IMR-90 (cell line): Measurements from ENCODE around the gene SLC38A9. TPM values are rescaled to one million over a fixed set of nuclear protein-coding genes. Genes with fewer than 3 reads are reported as not detected.

Experiments used
- ATAC-seq: fragments of 200-7000 bp; cut with Tn5 transposase; 2 replicates; pipeline ENCODE4 v1.9.1; 2020; ENCODE audit warnings: low read depth, mild to moderate bottlenecking, moderate library complexity
- BruUV-seq: library from RNA; stranded (reverse); fragments of 400-500 nt; replicated peaks from 2 replicates; lab custom pipeline; 2021; lab: Mats Ljungman, UMichigan
- CTCF ChIA-PET: fragments of 300-600 bp; formaldehyde crosslinking; extraction: SDS; loops from one replicate; lab custom pipeline; 2021; ENCODE audit warnings: antibody characterized with exemption; lab: Yijun Ruan, JAX
- POLR2A ChIA-PET: fragments of 300-600 bp; sonication (Branson Sonifier 250); formaldehyde crosslinking; loops from one replicate; lab custom pipeline; 2022; ENCODE audit warnings: antibody characterized with exemption; ENCODE audit not compliant: unreplicated experiment; lab: Charles Lee
- DNase-seq: peaks from one replicate; pipeline ENCODE4 v3.0.0; 2013
- H2AFZ ChIP-seq: replicated peaks from 2 replicates; pipeline ENCODE3; 2013; ENCODE audit warnings: low read length, mild to moderate bottlenecking; ENCODE audit not compliant: poor library complexity
- H2AK5ac ChIP-seq: 2 replicates; pipeline ENCODE4 v1.6.1; 2013; ENCODE audit warnings: low read depth, low read length, inconsistent platforms
- H2AK9ac ChIP-seq: replicated peaks from 2 replicates; pipeline ENCODE3; 2013; ENCODE audit warnings: mild to moderate bottlenecking, low read depth, low read length, moderate library complexity; ENCODE audit not compliant: poor library complexity
- H2BK120ac ChIP-seq: 2 replicates; pipeline ENCODE4 v1.6.1; 2013; ENCODE audit warnings: low read depth, low read length, inconsistent platforms
- H2BK15ac ChIP-seq: 3 replicates; pipeline ENCODE4 v1.6.1; 2013; ENCODE audit warnings: low read depth, low read length, inconsistent platforms
- H2BK20ac ChIP-seq: 2 replicates; pipeline ENCODE4 v1.6.1; 2013; ENCODE audit warnings: low read depth, mild to moderate bottlenecking, inconsistent platforms, low read length, moderate library complexity
- H2BK5ac ChIP-seq: 2 replicates; pipeline ENCODE4 v1.6.1; 2013; ENCODE audit warnings: mild to moderate bottlenecking, low read depth, low read length, inconsistent platforms; ENCODE audit not compliant: poor library complexity, severe bottlenecking
- H3K14ac ChIP-seq: replicated peaks from 2 replicates; pipeline ENCODE4 v1.6.1; 2013; ENCODE audit warnings: low read depth, low read length, inconsistent platforms
- H3K18ac ChIP-seq: 2 replicates; pipeline ENCODE4 v1.6.1; 2013; ENCODE audit warnings: low read depth, low read length, control low read depth
- H3K23ac ChIP-seq: 2 replicates; pipeline ENCODE4 v1.6.1; 2013; ENCODE audit warnings: low read depth, low read length, inconsistent platforms
- H3K27ac ChIP-seq: 2 replicates; pipeline ENCODE4 v1.5.1; 2013; ENCODE audit warnings: mild to moderate bottlenecking, control low read depth, low read length; ENCODE audit not compliant: insufficient read depth
- H3K27me3 ChIP-seq: 2 replicates; pipeline ENCODE4 v1.6.1; 2013; ENCODE audit warnings: low read length; ENCODE audit not compliant: control insufficient read depth, insufficient read depth
- H3K36me3 ChIP-seq: 2 replicates; pipeline ENCODE4 v1.6.1; 2013; ENCODE audit warnings: low read length, mixed read lengths; ENCODE audit not compliant: control insufficient read depth, insufficient read depth
- H3K4ac ChIP-seq: 2 replicates; pipeline ENCODE4 v1.6.1; 2013; ENCODE audit warnings: low read depth, low read length, inconsistent platforms
- H3K4me1 ChIP-seq: 2 replicates; pipeline ENCODE4 v1.6.1; 2013; ENCODE audit warnings: low read length, mixed read lengths; ENCODE audit not compliant: control insufficient read depth, insufficient read depth
- H3K4me2 ChIP-seq: 2 replicates; pipeline ENCODE4 v1.6.1; 2013; ENCODE audit warnings: low read depth, mild to moderate bottlenecking, control low read depth, low read length, moderate library complexity
- H3K4me3 ChIP-seq: 2 replicates; pipeline ENCODE4 v1.5.1; 2013; ENCODE audit warnings: low read depth, mild to moderate bottlenecking, control low read depth, low read length, moderate library complexity; ENCODE audit not compliant: insufficient read depth
- H3K56ac ChIP-seq: 2 replicates; pipeline ENCODE4 v1.6.1; 2013; ENCODE audit warnings: low read length, inconsistent platforms; ENCODE audit not compliant: insufficient read depth; ENCODE audit errors: extremely low read depth
- H3K79me1 ChIP-seq, 2 experiments: 2 replicates each; pipeline ENCODE4 v1.6.1; 2013; ENCODE audit warnings: low read length in 2 of 2, inconsistent platforms in 1 of 2, low read depth in 1 of 2
- H3K9ac ChIP-seq: 2 replicates; pipeline ENCODE4 v1.6.1; 2013; ENCODE audit warnings: low read depth, low read length, control low read depth
- H3K9me1 ChIP-seq: 2 replicates; pipeline ENCODE4 v1.6.1; 2013; ENCODE audit warnings: low read length, inconsistent platforms; ENCODE audit not compliant: insufficient read depth
- H3K9me3 ChIP-seq: 2 replicates; pipeline ENCODE4 v1.6.1; 2013; ENCODE audit warnings: low read length; ENCODE audit not compliant: control insufficient read depth, insufficient read depth
- H4K20me1 ChIP-seq: 2 replicates; pipeline ENCODE4 v1.6.1; 2013; ENCODE audit warnings: low read length, inconsistent platforms; ENCODE audit not compliant: insufficient read depth
- H4K5ac ChIP-seq: 2 replicates; pipeline ENCODE4 v1.6.1; 2013; ENCODE audit warnings: mild to moderate bottlenecking, low read depth, low read length, control low read depth
- H4K8ac ChIP-seq, 2 experiments: 2 replicates each; pipeline ENCODE4 v1.6.1; 2013; ENCODE audit warnings: low read depth in 2 of 2, low read length in 2 of 2, control low read depth in 1 of 2, inconsistent platforms in 1 of 2
- H4K91ac ChIP-seq: 2 replicates; pipeline ENCODE4 v1.6.1; 2013; ENCODE audit warnings: low read depth, low read length, inconsistent platforms; ENCODE audit not compliant: insufficient read depth
- BHLHE40 ChIP-seq: fragments of 150-350 bp; IDR thresholded peaks from 2 replicates; pipeline ENCODE4 v1.6.1; 2016; ENCODE audit warnings: mild to moderate bottlenecking, low read depth, low read length
- POLR2A ChIP-seq: IDR thresholded peaks from 2 replicates; pipeline ENCODE4 v1.6.1; 2012; ENCODE audit warnings: mild to moderate bottlenecking, low read depth, low read length
- RAD21 ChIP-seq: IDR thresholded peaks from 2 replicates; pipeline ENCODE4 v1.6.1; 2012; ENCODE audit warnings: low read length, improper control_type of control experiment
- SMC3 ChIP-seq: fragments of 150-350 bp; IDR thresholded peaks from 2 replicates; pipeline ENCODE4 v1.6.1; 2016; ENCODE audit warnings: low read depth, mild to moderate bottlenecking, antibody characterized with exemption, low read length, moderate library complexity
- WGBS, 2 experiments: methylation state at CpG; one replicate each; pipeline versions ENCODE4 v1.1.5 to v1.1.7; 2013; ENCODE audit warnings: missing lambda C conversion rate in 2 of 2; ENCODE audit not compliant: insufficient read length in 1 of 2; ENCODE audit errors: extremely low coverage in 2 of 2; 5-methylcytosine and 5-hydroxymethylcytosine counted together
- dilution Hi-C: fragments of 300-500 bp; cut with HindIII; formaldehyde crosslinking; loops from one replicate; pipeline ENCODE4 v1.14.3; 2018; ENCODE audit warnings: low sequenced_read_pairs; ENCODE audit not compliant: unreplicated experiment
- in situ Hi-C: fragments of 300-500 bp; cut with MboI; formaldehyde crosslinking; loops from 3 replicates; pipeline ENCODE4 v1.14.3; 2019; ENCODE audit warnings: low sequenced_read_pairs, inconsistent platforms, mixed read lengths
- intact Hi-C: fragments of 100-400 bp; cut with micrococcal nuclease; formaldehyde crosslinking; loops from 2 replicates; pipeline ENCODE4 v1.10.0; 2022
- polyA plus RNA-seq, 3 experiments: library from polyadenylated mRNA; depleted of rRNA; stranded (reverse); fragments of >200 nt; gene quantifications; 2 replicates each; pipeline ENCODE4 v1.2.3, GENCODE V29; 2012; ENCODE audit warnings: low replicate concordance in 1 of 3
- total RNA-seq: library from RNA; depleted of rRNA; stranded (reverse); fragments of >200 nt; gene quantifications from 2 replicates; pipeline ENCODE4 v1.2.3, GENCODE V29; 2012
- TF ChIP-seq, protein P1 (sequence below): fragments of 150-350 bp; IDR thresholded peaks from 2 replicates; pipeline ENCODE4 v1.6.1; 2017; ENCODE audit warnings: mild to moderate bottlenecking, antibody characterized with exemption, low read length, low read depth
- TF ChIP-seq, protein P2 (sequence below): fragments of 150-350 bp; IDR thresholded peaks from 2 replicates; pipeline ENCODE4 v1.6.1; 2016; ENCODE audit warnings: low read depth, mild to moderate bottlenecking, low read length, moderate library complexity, borderline replicate concordance

The SLC38A9 gene
- total and polyA plus RNA-seq, 2 of the 4 experiments (the other 2 are of a cell fraction), result 10.5 to 24.2 TPM

DNA sequence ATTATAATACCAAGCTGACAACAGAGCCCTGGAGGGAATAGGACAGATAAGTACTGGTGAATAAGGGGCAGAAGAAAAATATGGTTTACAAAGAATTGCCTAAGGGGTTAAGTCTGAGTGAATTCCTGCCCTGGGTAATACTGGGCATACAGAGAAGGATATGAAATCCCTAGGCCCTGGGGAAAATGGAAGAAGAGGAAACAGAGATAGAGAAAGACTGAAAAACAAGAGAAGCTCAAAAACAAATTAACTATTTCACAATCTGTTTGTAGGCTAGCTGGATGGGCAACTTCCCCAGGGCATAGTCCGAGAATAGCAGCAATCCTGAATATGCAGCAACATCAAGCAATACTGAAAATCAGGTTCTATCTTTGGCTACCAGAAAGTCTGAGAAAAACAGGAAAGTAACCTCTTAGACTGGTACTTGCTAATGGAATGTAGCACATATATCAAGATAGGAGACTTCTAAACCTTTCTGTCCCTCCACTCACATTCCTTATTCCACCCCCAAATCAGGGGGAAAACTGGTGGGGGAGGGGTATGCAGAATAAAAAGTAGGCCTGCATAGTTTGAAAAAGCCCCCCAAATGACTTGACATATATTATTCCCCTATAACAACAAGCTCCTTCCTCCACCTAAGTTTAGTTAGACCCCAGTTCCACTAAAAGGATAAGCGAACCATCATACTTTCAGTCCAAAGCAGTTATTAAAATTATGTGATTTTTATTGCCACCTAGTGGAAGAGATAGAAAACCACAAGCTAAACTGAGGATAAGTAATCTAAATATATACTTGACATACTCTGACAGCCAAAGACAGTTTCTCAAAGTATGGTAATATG is 20.6 kb downstream of the SLC38A9 start (continued):
- TF ChIP-seq, protein P1, sequence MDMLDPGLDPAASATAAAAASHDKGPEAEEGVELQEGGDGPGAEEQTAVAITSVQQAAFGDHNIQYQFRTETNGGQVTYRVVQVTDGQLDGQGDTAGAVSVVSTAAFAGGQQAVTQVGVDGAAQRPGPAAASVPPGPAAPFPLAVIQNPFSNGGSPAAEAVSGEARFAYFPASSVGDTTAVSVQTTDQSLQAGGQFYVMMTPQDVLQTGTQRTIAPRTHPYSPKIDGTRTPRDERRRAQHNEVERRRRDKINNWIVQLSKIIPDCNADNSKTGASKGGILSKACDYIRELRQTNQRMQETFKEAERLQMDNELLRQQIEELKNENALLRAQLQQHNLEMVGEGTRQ, result no peak

DNA sequence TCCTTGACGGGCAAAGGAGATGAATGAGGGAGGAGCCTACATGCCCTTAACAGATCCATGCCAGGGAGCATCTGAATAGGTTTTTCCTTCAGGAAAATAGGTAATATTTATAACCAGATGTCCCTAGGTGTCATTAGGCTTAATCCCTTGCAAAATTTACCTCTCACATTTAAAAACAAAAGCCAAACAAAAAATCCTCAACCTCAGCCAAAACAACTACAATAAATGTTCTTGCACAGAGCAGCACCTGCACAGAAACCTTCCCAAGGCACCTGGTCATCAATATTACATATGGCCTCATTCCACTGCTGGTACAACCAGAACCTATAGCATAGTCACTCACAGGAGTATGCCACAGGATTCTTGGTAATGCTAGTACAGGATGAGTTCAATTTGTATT is 30.1 kb downstream of the SLC38A9 start:
- in situ Hi-C loops (loop anchor here (5.0 kb wide), 1 partner anchor 270 kb away; no protein-coding TSS in a partner anchor), intact Hi-C loops (no loop called here), dilution Hi-C loops (no loop called here)
- Histone ChIP-seq H2AK9ac (no peak overlapping the region), H3K56ac (no peak overlapping the region), H3K9me1 (peaks cover 6% of the 10 kb centered on the region; the same call in 1 of the 2 replicates), H3K27ac (no peak overlapping the region), H3K27me3 (no peaks in the 10 kb centered on the region), H3K14ac (no peak overlapping the region), H3K9me3 (no peaks in the 10 kb centered on the region), H4K91ac (no peak overlapping the region), H4K20me1 (no peaks in the 10 kb centered on the region), H2BK120ac (no peak overlapping the region), H3K4me1 (peaks cover 2% of the 10 kb centered on the region), H3K9ac (no peak overlapping the region), H2BK15ac (no peak overlapping the region), H2AFZ (no peak overlapping the region), H3K4ac (no peak overlapping the region), H4K5ac (no peak overlapping the region), H3K79me1 (peaks cover 0 to 7% of the 10 kb centered on the region in 2 experiments; a peak in 2 of 4 replicates), H3K23ac (no peak overlapping the region), H3K4me3 (no peak overlapping the region), H3K36me3 (no peaks in the 10 kb centered on the region), H3K18ac (no peak overlapping the region), H3K4me2 (no peak overlapping the region), H2AK5ac (no peak overlapping the region), H2BK20ac (no peak overlapping the region), H4K8ac (no peak overlapping the region), H2BK5ac (no peak overlapping the region)
- ChIA-PET POLR2A (no interaction called here), CTCF (no interaction called here)
- TF ChIP-seq RAD21 (no peak), POLR2A (no peak), BHLHE40 (no peak), SMC3 (no peak)
- TF ChIP-seq, protein P1, result no peak
- TF ChIP-seq, protein P2, sequence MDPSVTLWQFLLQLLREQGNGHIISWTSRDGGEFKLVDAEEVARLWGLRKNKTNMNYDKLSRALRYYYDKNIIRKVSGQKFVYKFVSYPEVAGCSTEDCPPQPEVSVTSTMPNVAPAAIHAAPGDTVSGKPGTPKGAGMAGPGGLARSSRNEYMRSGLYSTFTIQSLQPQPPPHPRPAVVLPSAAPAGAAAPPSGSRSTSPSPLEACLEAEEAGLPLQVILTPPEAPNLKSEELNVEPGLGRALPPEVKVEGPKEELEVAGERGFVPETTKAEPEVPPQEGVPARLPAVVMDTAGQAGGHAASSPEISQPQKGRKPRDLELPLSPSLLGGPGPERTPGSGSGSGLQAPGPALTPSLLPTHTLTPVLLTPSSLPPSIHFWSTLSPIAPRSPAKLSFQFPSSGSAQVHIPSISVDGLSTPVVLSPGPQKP, result no peak
- WGBS, 2 experiments, result no CpG with 5 or more reads among the region's 1 CpG
- ATAC-seq (no peak), DNase-seq (no peak)
- BruUV-seq, result no TSS peak
